Keratinocyte (primary cell): ENCODE data around the gene CMTM8.

Experiments used
- EZH2 ChIP-seq: IDR thresholded peaks from one replicate; pipeline ENCODE4 v1.6.1; 2012; ENCODE audit warnings: inconsistent platforms, mild to moderate bottlenecking, low read length, moderate library complexity
- TF ChIP-seq, protein P1 (sequence below), 3 experiments: IDR thresholded peaks in 1 of 3; conservative IDR thresholded peaks in 1 of 3; optimal IDR thresholded peaks in 1 of 3; 2 replicates in 2 of 3; 3 replicates in 1 of 3; pipeline versions ENCODE3 to v1.5.1; 2011; ENCODE audit warnings: low read length in 3 of 3, mild to moderate bottlenecking in 3 of 3, moderate library complexity in 2 of 3, control low read depth in 1 of 3, inconsistent platforms in 1 of 3; ENCODE audit not compliant: insufficient read depth in 2 of 3; ENCODE audit errors: extremely low read depth in 1 of 3

DNA sequence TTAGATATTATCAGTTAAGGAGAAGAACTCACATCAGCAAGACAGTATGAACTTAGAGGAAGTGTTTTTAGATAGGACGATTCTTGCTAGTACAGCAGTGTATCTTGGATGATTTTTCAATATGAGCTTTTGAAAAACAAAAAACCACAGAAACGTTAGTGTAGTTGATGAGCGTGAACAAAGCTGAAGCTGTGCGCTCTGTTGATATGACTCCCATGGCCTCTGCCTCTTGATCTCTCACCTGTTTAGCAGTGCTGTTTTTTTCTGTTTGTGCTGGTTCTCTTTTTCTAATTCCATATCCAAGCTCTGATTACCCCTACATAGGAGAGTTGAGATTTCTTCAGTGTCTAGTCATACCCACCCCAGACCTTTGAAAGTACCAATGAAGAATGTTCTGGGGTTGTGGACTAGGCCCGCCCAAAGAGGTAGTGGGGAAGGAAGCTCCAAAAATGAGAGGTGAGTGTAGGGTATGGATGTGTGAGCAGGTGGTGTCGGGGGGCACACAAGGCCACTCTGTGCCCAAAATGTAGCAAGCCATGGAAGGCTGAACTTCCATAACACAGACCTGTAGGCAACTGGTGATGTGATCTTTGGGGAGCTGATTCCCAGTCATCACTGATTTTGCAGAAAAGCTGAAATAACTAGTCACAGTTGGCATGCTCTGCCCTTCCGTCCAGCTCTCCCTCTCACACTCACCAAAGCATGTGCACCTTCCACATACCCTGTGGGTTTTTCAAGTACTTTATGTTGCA lies 133.2 kb downstream of the CMTM8 start:
- TF ChIP-seq, protein P1, sequence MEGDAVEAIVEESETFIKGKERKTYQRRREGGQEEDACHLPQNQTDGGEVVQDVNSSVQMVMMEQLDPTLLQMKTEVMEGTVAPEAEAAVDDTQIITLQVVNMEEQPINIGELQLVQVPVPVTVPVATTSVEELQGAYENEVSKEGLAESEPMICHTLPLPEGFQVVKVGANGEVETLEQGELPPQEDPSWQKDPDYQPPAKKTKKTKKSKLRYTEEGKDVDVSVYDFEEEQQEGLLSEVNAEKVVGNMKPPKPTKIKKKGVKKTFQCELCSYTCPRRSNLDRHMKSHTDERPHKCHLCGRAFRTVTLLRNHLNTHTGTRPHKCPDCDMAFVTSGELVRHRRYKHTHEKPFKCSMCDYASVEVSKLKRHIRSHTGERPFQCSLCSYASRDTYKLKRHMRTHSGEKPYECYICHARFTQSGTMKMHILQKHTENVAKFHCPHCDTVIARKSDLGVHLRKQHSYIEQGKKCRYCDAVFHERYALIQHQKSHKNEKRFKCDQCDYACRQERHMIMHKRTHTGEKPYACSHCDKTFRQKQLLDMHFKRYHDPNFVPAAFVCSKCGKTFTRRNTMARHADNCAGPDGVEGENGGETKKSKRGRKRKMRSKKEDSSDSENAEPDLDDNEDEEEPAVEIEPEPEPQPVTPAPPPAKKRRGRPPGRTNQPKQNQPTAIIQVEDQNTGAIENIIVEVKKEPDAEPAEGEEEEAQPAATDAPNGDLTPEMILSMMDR (optimal IDR thresholded peaks at IDR 0.05 in 1 of 3, IDR thresholded peaks at IDR 0.05 in 1 of 3, conservative IDR thresholded peaks at IDR 0.05 in 1 of 3; ENCODE audit: extremely low read depth in 1 of 3, insufficient read depth in 2 of 3, low read length in 3 of 3), result no peak
- TF ChIP-seq EZH2, result no peak
